SU-DHL-6 (cell line): ENCODE results near the gene GPR22.

ENCODE experiments used
- H2AFZ ChIP-seq: fragments of 200-600 bp; sonication (generic); 2 replicates; pipeline ENCODE4 v1.6.1; 2014; ENCODE audit warnings: low read depth, mild to moderate bottlenecking, moderate library complexity, mixed read lengths, antibody characterized with exemption, low read length; ENCODE audit not compliant: severe bottlenecking
- H3F3A ChIP-seq: fragments of 200-600 bp; shearing (Covaris generic); 2 replicates; pipeline ENCODE4 v1.6.0; 2016; ENCODE audit warnings: antibody characterized with exemption, mild to moderate bottlenecking; ENCODE audit not compliant: insufficient read depth
- H3K27ac ChIP-seq: fragments of 200-600 bp; sonication (generic); 2 replicates; pipeline ENCODE4 v1.5.1; 2016; ENCODE audit warnings: low read depth, mild to moderate bottlenecking, low read length, moderate library complexity, mixed read lengths
- H3K27me3 ChIP-seq: fragments of 200-600 bp; sonication (generic), shearing (Covaris generic); 2 replicates; pipeline ENCODE4 v1.6.0; 2014; ENCODE audit warnings: mild to moderate bottlenecking, low read length
- H3K36me3 ChIP-seq: fragments of 200-600 bp; sonication (generic); 2 replicates; pipeline ENCODE4 v1.6.1; 2014; ENCODE audit warnings: mild to moderate bottlenecking, low read length, mixed read lengths
- H3K4me2 ChIP-seq: fragments of 300-600, 200-600 bp; shearing (Covaris generic), sonication (generic); 2 replicates; pipeline ENCODE4 v1.6.0; 2014; ENCODE audit warnings: low read length, low read depth, mild to moderate bottlenecking; ENCODE audit not compliant: poor library complexity, severe bottlenecking
- H3K4me3 ChIP-seq: fragments of 200-600 bp; sonication (generic); 2 replicates; pipeline ENCODE4 v1.5.1; 2014; ENCODE audit warnings: antibody characterized with exemption, low read length, mild to moderate bottlenecking, mixed read lengths; ENCODE audit not compliant: insufficient read depth, poor library complexity, severe bottlenecking
- H3K79me2 ChIP-seq: fragments of 200-600 bp; sonication (generic); 2 replicates; pipeline ENCODE4 v1.6.1; 2014; ENCODE audit warnings: mild to moderate bottlenecking, low read length, moderate library complexity; ENCODE audit not compliant: insufficient read depth
- H3K9ac ChIP-seq: fragments of 200-600 bp; sonication (generic); 2 replicates; pipeline ENCODE4 v1.7.0; 2014; ENCODE audit warnings: mild to moderate bottlenecking, low read length
- H3K9me2 ChIP-seq: fragments of 200-600 bp; sonication (generic); replicated peaks from 2 replicates; pipeline ENCODE4 v1.6.1; 2014; ENCODE audit warnings: low read length; ENCODE audit not compliant: insufficient read depth
- H3K9me3 ChIP-seq: fragments of 200-600 bp; sonication (generic); 2 replicates; pipeline ENCODE4 v1.6.1; 2014; ENCODE audit warnings: low read length, mixed read lengths; ENCODE audit not compliant: insufficient read depth
- H4K20me1 ChIP-seq: fragments of 200-600 bp; sonication (generic); 2 replicates; pipeline ENCODE4 v1.6.1; 2014; ENCODE audit warnings: low read depth, mild to moderate bottlenecking, antibody characterized with exemption, low read length, moderate library complexity, mixed read lengths
- EZH2phosphoT487 ChIP-seq: fragments of 200-600 bp; sonication (generic), shearing (Covaris generic); conservative IDR thresholded peaks from 2 replicates; pipeline ENCODE4 v1.6.1; 2018; ENCODE audit warnings: mild to moderate bottlenecking, antibody characterized with exemption, low read length, moderate library complexity, mixed read lengths
- TF ChIP-seq, protein P1 (sequence below): fragments of 200-600 bp; sonication (generic); IDR thresholded peaks from one replicate; pipeline ENCODE4 v1.5.1; 2017; ENCODE audit warnings: antibody characterized with exemption, mild to moderate bottlenecking, low read length, moderate library complexity; ENCODE audit not compliant: insufficient read depth, poor library complexity, severe bottlenecking

Gene GPR22

GRCh38 chr7:107446531-107446930 lies 23.3 kb upstream of the GPR22 start:
- Histone ChIP-seq H3K36me3 (no peaks in the 10 kb centered on the region), H3K27me3 (no peaks in the 10 kb centered on the region), H3K4me3 (no peak overlapping the region), H3K4me2 (no peak overlapping the region), H3K79me2 (no peaks in the 10 kb centered on the region), H2AFZ (no peak overlapping the region), H3K9me2 (no peaks in the 10 kb centered on the region), H3K9me3 (no peaks in the 10 kb centered on the region; the same call in 1 of the 2 replicates), H3F3A (no peaks in the 10 kb centered on the region), H4K20me1 (no peaks in the 10 kb centered on the region), H3K9ac (no peak overlapping the region), H3K27ac (no peak overlapping the region)
- TF ChIP-seq, protein P1, sequence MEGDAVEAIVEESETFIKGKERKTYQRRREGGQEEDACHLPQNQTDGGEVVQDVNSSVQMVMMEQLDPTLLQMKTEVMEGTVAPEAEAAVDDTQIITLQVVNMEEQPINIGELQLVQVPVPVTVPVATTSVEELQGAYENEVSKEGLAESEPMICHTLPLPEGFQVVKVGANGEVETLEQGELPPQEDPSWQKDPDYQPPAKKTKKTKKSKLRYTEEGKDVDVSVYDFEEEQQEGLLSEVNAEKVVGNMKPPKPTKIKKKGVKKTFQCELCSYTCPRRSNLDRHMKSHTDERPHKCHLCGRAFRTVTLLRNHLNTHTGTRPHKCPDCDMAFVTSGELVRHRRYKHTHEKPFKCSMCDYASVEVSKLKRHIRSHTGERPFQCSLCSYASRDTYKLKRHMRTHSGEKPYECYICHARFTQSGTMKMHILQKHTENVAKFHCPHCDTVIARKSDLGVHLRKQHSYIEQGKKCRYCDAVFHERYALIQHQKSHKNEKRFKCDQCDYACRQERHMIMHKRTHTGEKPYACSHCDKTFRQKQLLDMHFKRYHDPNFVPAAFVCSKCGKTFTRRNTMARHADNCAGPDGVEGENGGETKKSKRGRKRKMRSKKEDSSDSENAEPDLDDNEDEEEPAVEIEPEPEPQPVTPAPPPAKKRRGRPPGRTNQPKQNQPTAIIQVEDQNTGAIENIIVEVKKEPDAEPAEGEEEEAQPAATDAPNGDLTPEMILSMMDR = no peak
- no peak for TF ChIP-seq EZH2phosphoT487

DNA sequence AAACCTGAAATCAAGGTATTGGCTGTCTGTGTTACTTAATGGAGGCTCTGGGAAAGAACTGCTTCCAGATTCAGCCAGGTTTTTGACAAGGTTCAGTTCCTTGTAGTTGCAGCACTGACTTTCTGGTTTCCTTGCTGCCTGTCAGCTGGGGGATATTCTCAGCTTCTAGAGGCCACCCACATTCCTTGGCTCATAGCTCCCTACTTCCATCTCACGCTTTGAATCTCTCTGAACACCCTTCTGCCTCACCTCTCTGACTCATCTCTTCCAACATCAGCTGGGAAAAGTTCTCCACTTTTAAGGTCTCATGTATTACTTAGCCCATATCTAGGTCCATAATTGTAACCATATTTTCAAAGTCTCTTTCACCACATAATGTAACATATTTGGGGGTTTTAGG lies 22.9 kb upstream of the GPR22 start:
- no peaks in the 10 kb centered on the region for H3K27me3 ChIP-seq
- H3K9me2 ChIP-seq = no peaks in the 10 kb centered on the region
- no peak for TF ChIP-seq EZH2phosphoT487
- TF ChIP-seq, protein P1 = no peak
- H3K4me2 ChIP-seq = no peak overlapping the region
- no peak overlapping the region for H2AFZ ChIP-seq
- H4K20me1 ChIP-seq = no peaks in the 10 kb centered on the region
- H3F3A ChIP-seq = no peaks in the 10 kb centered on the region
- no peak overlapping the region for H3K9ac ChIP-seq
- no peak overlapping the region for H3K4me3 ChIP-seq
- no peaks in the 10 kb centered on the region; the same call in 1 of the 2 replicates for H3K9me3 ChIP-seq
- H3K79me2 ChIP-seq = no peaks in the 10 kb centered on the region
- H3K27ac ChIP-seq = no peak overlapping the region
- no peaks in the 10 kb centered on the region for H3K36me3 ChIP-seq

DNA sequence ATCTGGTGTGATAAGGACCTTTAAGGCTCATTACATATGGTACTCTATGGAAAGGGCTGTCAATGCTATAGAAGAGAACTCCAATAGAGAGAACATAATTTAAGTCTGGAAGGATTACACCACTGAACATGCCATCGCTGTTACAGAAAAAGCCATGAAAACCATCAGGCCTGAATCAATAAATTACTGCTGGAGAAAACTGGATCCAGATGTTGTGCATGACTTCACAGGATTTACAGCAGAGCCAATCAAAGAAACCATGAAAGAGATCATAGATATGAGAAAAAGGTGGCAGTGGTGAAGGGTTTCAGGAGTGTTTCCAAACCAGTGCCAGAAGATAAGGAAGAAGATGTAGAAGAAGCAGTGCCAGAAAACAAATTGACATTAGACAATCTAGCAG lies 18.9 kb upstream of the GPR22 start:
- H3K4me3 ChIP-seq = no peak overlapping the region
- no peak overlapping the region for H3K27ac ChIP-seq
- TF ChIP-seq, protein P1 = no peak
- no peak for TF ChIP-seq EZH2phosphoT487
- no peaks in the 10 kb centered on the region for H3K79me2 ChIP-seq
- no peaks in the 10 kb centered on the region for H4K20me1 ChIP-seq
- no peaks in the 10 kb centered on the region; the same call in 1 of the 2 replicates for H3F3A ChIP-seq
- no peaks in the 10 kb centered on the region for H3K27me3 ChIP-seq
- no peak overlapping the region for H3K4me2 ChIP-seq
- peaks cover 3% of the 10 kb centered on the region; the same call in 1 of the 2 replicates for H3K36me3 ChIP-seq
- no peak overlapping the region for H3K9ac ChIP-seq
- H2AFZ ChIP-seq = no peak overlapping the region
- no peaks in the 10 kb centered on the region for H3K9me3 ChIP-seq
- no peaks in the 10 kb centered on the region for H3K9me2 ChIP-seq

- peaks cover 3% of the 10 kb centered on the region; the same call in 1 of the 2 replicates for H3K36me3 ChIP-seq
- no peak for TF ChIP-seq EZH2phosphoT487
- TF ChIP-seq, protein P1 = no peak
- no peak overlapping the region for H3K27ac ChIP-seq
Measured at GRCh38 chr7:107453388-107453787, 16.5 kb upstream of the GPR22 start.

More at GRCh38 chr7:107453388-107453787, 16.5 kb upstream of the GPR22 start:
- H2AFZ ChIP-seq = no peak overlapping the region
- no peaks in the 10 kb centered on the region; the same call in 1 of the 2 replicates for H3F3A ChIP-seq
- no peak overlapping the region for H3K4me3 ChIP-seq
- H3K9me2 ChIP-seq = no peaks in the 10 kb centered on the region
- H3K27me3 ChIP-seq = no peaks in the 10 kb centered on the region
- no peaks in the 10 kb centered on the region for H3K79me2 ChIP-seq
- no peak overlapping the region for H3K9ac ChIP-seq
- no peak overlapping the region for H3K4me2 ChIP-seq
- no peaks in the 10 kb centered on the region for H3K9me3 ChIP-seq
- H4K20me1 ChIP-seq = no peaks in the 10 kb centered on the region
